BE2C (cell line): ENCODE results near the gene ZAP70.

ENCODE experiments used
- DNase-seq: peaks from one replicate; pipeline ENCODE4 v3.0.0-alpha.2; 2020
- H3K27me3 ChIP-seq: fragments of 250-450 bp; sonication (Bioruptor Pico); 2 replicates; pipeline ENCODE4 v1.5.1; 2020; ENCODE audit warnings: mild to moderate bottlenecking
- H3K36me3 ChIP-seq: fragments of 250-450 bp; sonication (Bioruptor Pico); 2 replicates; pipeline ENCODE4 v1.5.1; 2020; ENCODE audit warnings: mild to moderate bottlenecking
- H3K4me1 ChIP-seq: fragments of 250-450 bp; sonication (Bioruptor Pico); 2 replicates; pipeline ENCODE4 v1.5.1; 2020
- H3K4me3 ChIP-seq: 2 replicates; pipeline ENCODE4 v1.5.1; 2011; ENCODE audit warnings: low read depth, low read length
- H3K9me3 ChIP-seq: fragments of 250-450 bp; sonication (Bioruptor Pico); 2 replicates; pipeline ENCODE4 v1.5.1; 2020
- CTCF ChIP-seq: IDR thresholded peaks from 2 replicates; pipeline ENCODE4 v1.5.1; 2012; ENCODE audit warnings: mild to moderate bottlenecking, low read depth, low read length

Gene ZAP70

DNA sequence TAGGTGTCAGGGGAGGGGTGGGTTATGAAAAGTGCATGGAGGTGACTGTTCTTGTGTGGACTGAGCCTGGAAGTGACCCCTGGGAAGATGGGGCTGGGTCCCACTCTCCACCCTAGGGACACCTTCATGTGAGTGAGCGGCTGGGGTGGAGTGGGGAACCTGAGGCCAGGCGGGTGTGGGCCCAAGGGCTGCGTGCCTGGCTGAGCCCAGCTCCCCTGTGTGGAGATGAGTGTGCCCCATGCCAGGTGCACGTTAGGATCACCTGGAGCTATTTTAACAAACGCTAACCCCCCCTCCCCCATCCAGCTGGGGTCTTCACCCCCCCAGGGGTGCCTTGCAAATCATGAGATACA lies 26.5 kb downstream of the ZAP70 start:
- TF ChIP-seq CTCF: no peak
- no peaks in the 10 kb centered on the region for H3K36me3 ChIP-seq
- H3K4me1 ChIP-seq: no peaks in the 10 kb centered on the region
- no peak overlapping the region for H3K4me3 ChIP-seq
- no peaks in the 10 kb centered on the region for H3K27me3 ChIP-seq
- no peak for DNase-seq
- H3K9me3 ChIP-seq: no peaks in the 10 kb centered on the region

DNA sequence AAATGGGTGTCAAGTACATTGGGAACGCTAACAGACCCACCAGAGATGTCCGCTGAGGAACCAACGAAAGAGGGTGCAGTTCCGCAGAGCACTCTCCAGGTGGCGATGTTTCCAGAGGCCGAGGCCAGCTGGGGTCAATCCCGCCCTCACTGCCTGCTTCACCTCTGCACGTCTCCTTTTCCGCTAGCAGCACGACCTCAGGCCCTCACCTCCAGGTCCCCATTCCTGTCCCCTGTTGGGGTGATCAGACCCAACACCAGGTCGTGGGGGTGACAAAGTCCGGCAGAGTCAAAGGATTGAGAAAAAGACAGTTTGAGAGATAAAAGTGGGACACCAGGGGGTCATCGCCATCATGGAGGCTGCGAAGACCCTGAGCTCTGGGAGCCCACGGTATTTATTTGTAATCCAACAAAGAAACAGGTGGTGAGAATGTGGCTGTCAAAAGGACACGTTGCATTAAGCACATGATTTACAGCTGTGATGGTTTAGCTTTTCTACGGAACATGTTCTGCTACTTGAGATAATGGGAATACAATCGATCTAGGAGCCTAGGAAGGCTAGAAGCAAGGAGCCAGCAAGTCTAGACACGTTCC lies 27.3 kb downstream of the ZAP70 start:
- no peak overlapping the region for H3K4me3 ChIP-seq
- DNase-seq: peak; percentile 44
- no peaks in the 10 kb centered on the region for H3K9me3 ChIP-seq
- H3K27me3 ChIP-seq: no peaks in the 10 kb centered on the region
- H3K4me1 ChIP-seq: no peaks in the 10 kb centered on the region
- no peaks in the 10 kb centered on the region for H3K36me3 ChIP-seq
- peak; percentile 69 for TF ChIP-seq CTCF

GRCh38 chr2:97741251-97741650 lies 27.9 kb downstream of the ZAP70 start:
- TF ChIP-seq CTCF: no peak
- DNase-seq: no peak
- Histone ChIP-seq H3K9me3 (no peaks in the 10 kb centered on the region), H3K36me3 (no peaks in the 10 kb centered on the region), H3K4me1 (no peaks in the 10 kb centered on the region), H3K4me3 (no peak overlapping the region), H3K27me3 (no peaks in the 10 kb centered on the region)

DNA sequence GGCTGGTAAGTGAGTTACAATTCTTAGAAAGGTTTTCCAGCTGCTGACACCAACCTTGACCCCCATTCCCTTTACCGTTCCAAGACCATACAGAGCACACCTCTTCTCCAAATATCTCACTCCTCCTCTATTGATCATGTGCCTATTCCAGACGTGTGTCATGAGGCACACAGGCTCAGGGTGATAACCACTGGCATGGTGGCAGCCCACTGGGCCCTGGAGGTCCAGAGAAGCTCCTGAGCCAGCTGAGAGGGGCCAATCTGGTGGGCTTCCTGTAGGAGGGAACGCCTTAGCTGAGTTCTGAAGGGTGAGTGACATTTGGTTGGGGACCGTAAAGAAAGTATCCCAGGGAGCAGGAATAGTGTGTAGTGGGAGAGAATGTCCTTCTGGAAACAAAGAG lies 28.3 kb downstream of the ZAP70 start:
- no peak for TF ChIP-seq CTCF
- no peaks in the 10 kb centered on the region for H3K4me1 ChIP-seq
- no peak for DNase-seq
- no peaks in the 10 kb centered on the region for H3K27me3 ChIP-seq
- no peaks in the 10 kb centered on the region for H3K36me3 ChIP-seq
- no peaks in the 10 kb centered on the region for H3K9me3 ChIP-seq
- H3K4me3 ChIP-seq: no peak overlapping the region

GRCh38 chr2:97742381-97742847 lies 29.0 kb downstream of the ZAP70 start:
- Histone ChIP-seq H3K36me3 (no peaks in the 10 kb centered on the region), H3K4me3 (no peak overlapping the region), H3K27me3 (no peaks in the 10 kb centered on the region), H3K4me1 (no peaks in the 10 kb centered on the region), H3K9me3 (no peaks in the 10 kb centered on the region)
- no peak for TF ChIP-seq CTCF
- DNase-seq: no peak

DNA sequence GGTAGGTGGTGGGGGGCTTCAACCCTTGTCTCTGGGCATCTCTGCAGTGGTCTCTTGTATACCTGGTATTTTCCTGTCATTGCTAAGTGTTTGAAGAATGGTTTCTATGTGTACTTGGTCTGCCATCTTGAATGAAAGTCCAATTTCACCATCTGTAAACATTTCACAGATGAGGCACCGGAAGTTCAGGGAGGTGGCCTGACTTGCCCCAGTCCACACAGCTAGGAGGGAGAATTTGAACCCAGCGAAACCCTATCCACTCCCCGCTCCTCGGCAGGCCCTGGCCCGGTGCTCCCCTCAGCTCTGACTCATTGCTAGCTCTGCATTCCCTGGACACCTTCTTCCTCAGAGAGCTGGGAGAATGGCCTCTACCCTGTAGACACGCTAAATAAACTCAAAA lies 30.5 kb downstream of the ZAP70 start:
- Histone ChIP-seq H3K9me3 (no peaks in the 10 kb centered on the region), H3K4me3 (no peak overlapping the region), H3K27me3 (no peaks in the 10 kb centered on the region), H3K36me3 (no peaks in the 10 kb centered on the region), H3K4me1 (no peaks in the 10 kb centered on the region)
- TF ChIP-seq CTCF: no peak
- no peak for DNase-seq
